Measurements from ENCODE around the gene PAPPA2.

PAPPA2 gene

DNA sequence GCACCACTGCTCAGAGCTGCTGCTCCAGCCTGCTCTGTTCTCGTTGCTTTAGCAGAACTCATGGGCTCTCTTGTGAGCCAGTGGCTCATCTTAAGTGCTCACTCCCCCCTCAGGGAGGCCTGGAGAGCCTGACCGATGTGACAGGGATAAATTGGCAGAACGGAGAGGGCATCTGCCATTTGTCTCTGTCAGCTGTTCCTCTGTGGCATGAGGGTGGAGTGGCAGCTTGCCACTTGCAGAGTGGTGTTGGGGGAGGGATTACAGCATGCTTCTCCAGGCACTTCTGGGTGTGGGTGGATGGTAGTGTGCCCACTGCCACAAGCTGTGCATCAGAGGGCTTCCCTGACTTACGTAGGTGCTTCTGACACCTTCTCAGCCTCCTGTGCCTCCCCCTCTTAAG lies 229.5 kb downstream of the PAPPA2 start:
- Mint-ChIP-seq H3K27me3 (no peaks in the 10 kb centered on the region), H3K4me1 (ENCODE audit: low read depth) (no peaks in the 10 kb centered on the region), H3K4me3 (no peak overlapping the region), H3K27ac (no peak overlapping the region), H3K9me3 (no peaks in the 10 kb centered on the region), H3K36me3 (ENCODE audit: low read depth) (no peaks in the 10 kb centered on the region)
- intact Hi-C loops (cut with micrococcal nuclease): loop anchor here (10.0 kb wide), 1 partner anchor 318 kb away; no protein-coding TSS in a partner anchor

DNA sequence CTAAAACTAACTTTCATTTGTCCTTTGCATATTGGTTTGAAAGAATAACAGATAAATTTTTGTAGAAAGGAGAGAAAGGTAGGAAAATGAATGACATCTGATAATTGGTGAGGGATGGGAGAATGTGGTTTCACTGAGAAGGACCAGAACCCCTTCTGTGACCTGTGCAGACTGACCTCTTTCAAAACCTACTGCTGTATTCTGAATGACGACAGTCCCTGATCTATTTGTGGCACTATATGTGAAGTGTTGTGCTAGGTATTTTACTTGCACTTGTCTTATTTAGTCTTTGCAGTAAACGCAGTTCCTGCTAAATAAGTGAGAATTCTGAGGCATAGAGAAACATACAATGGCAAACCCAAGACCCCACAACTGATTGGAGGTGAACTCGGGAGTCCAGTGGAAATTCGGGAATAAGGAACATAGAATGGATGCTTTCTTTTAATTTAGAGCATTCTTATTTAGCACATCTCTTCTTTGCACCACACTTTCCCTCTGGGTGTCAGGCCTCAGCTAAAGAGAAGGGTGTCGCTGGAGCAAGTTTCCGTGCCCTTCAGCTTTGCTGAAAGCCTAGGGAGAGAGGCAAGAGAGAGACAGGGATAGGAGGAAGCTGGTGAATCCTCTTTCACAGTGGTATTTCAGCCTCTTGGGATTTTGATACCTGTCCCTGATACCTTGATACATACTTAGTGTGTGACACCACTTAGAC lies 230.2 kb downstream of the PAPPA2 start:
- Mint-ChIP-seq H3K4me3 (no peak overlapping the region), H3K9me3 (no peaks in the 10 kb centered on the region), H3K27me3 (no peaks in the 10 kb centered on the region), H3K36me3 (ENCODE audit: low read depth) (no peaks in the 10 kb centered on the region), H3K4me1 (ENCODE audit: low read depth) (no peaks in the 10 kb centered on the region), H3K27ac (no peak overlapping the region)
- intact Hi-C loops (cut with micrococcal nuclease): loop anchor here (10.0 kb wide), 1 partner anchor 318 kb away; no protein-coding TSS in a partner anchor

DNA sequence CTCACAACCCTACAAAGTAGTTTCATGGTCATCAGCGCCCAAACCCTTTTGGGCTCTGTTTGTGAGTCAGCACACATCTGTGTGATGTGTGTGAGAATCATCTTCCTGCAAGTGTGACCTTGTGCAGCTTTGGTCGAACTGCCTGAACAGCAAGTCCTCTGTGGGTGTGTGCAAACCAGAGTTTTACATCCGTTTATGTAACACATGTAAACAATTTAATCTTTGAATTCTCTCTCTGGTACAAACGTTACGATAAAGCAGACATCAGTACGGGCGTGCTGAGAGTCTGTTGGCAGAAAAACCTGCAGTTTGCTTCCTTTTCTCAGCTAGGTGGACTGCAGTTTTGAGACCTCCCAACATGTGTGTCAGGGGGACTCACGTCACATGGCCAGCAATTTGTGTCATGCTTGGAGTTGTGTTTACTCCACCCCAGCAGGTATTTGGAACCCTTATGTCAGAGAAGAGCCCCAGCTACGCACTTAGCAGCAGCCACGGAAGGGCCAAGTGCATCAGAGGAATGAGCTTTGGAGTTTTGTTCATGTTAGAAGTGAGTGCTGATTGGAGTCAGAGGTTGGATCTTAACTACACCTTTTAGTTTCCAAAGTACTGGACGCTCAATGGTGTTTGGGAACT lies 230.8 kb downstream of the PAPPA2 start:
- intact Hi-C loops (cut with micrococcal nuclease): loop anchor here (10.0 kb wide), 1 partner anchor 319 kb away; no protein-coding TSS in a partner anchor
- Mint-ChIP-seq H3K4me3 (no peak overlapping the region), H3K9me3 (no peaks in the 10 kb centered on the region), H3K36me3 (ENCODE audit: low read depth) (no peaks in the 10 kb centered on the region), H3K27ac (no peak overlapping the region), H3K4me1 (ENCODE audit: low read depth) (no peaks in the 10 kb centered on the region), H3K27me3 (no peaks in the 10 kb centered on the region)

DNA sequence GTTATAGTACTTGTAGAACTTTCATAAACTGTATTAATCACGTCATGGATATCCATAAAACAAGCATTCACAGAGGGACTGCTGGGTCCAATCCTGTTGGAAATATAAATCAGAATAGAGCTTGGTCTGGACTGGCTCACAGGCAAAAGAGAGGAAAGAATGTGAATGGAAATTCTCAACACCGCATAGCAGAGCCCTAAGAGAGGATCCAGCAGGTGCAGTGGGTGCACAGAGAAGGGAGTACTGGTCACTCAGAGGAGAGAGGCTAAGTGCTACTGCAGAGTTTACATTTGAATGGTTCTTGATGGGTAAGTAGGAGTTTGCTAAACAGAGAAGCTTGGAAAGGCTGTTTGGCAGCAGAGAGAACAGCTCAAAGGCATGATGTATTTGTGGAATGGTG lies 231.7 kb downstream of the PAPPA2 start:
- H3K4me3 Mint-ChIP-seq: no peak overlapping the region
- intact Hi-C loops (cut with micrococcal nuclease): loop anchor here (10.0 kb wide), 1 partner anchor 320 kb away; no protein-coding TSS in a partner anchor
- H3K9me3 Mint-ChIP-seq: no peaks in the 10 kb centered on the region
- H3K27me3 Mint-ChIP-seq: no peaks in the 10 kb centered on the region
- no peaks in the 10 kb centered on the region for H3K4me1 Mint-ChIP-seq (ENCODE audit: low read depth)
- no peaks in the 10 kb centered on the region for H3K36me3 Mint-ChIP-seq (ENCODE audit: low read depth)
- H3K27ac Mint-ChIP-seq: no peak overlapping the region

DNA sequence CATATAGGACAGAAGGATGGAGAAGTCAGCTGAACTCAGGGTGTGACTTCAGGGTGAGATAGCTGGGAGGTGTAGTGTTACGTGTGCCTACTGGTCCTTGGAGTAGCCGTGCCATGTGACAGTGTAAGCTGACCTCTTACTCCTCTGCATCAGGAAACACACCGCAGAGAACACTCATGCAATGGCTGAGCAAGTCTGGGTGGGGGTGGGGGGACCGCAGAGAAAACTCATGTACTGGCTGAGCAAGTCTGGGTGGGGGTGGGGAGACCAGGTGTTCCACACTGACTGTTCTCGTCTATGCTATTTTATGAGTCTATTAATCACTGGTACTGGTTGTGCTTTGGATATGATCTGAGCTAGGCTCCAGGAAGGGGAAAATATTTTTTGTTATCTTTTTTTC lies 233.1 kb downstream of the PAPPA2 start:
- no peaks in the 10 kb centered on the region for H3K4me1 Mint-ChIP-seq (ENCODE audit: low read depth)
- no peak overlapping the region for H3K4me3 Mint-ChIP-seq
- no peaks in the 10 kb centered on the region for H3K9me3 Mint-ChIP-seq
- no peak overlapping the region for H3K27ac Mint-ChIP-seq
- H3K27me3 Mint-ChIP-seq: no peaks in the 10 kb centered on the region
- intact Hi-C loops (cut with micrococcal nuclease): loop anchor here (10.0 kb wide), 1 partner anchor 321 kb away; no protein-coding TSS in a partner anchor
- H3K36me3 Mint-ChIP-seq (ENCODE audit: low read depth): no peaks in the 10 kb centered on the region

DNA sequence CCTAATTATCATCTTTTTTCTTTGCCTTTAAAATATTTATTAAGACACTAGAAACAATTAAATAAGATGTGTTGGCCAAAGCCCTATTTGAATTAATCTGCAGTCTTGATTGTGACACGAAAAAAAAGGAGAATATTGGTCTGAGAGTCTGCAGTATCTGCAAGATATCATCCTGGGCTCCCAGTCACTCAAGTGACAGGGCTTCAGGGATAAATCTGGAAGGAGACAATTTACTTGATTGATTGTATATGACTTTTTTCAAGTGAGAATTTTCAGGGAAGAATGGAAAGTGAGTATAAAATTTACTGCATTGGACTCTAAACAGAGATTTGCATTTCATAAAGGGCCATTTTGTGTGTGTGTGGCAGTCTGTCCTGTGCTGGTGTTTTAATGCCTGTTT lies 233.7 kb downstream of the PAPPA2 start:
- H3K27ac Mint-ChIP-seq: no peak overlapping the region
- intact Hi-C loops (cut with micrococcal nuclease): loop anchor here (10.0 kb wide), 1 partner anchor 322 kb away; no protein-coding TSS in a partner anchor
- no peak overlapping the region for H3K4me3 Mint-ChIP-seq
- H3K27me3 Mint-ChIP-seq: no peaks in the 10 kb centered on the region
- no peaks in the 10 kb centered on the region for H3K4me1 Mint-ChIP-seq (ENCODE audit: low read depth)
- H3K9me3 Mint-ChIP-seq: no peaks in the 10 kb centered on the region
- no peaks in the 10 kb centered on the region for H3K36me3 Mint-ChIP-seq (ENCODE audit: low read depth)

DNA sequence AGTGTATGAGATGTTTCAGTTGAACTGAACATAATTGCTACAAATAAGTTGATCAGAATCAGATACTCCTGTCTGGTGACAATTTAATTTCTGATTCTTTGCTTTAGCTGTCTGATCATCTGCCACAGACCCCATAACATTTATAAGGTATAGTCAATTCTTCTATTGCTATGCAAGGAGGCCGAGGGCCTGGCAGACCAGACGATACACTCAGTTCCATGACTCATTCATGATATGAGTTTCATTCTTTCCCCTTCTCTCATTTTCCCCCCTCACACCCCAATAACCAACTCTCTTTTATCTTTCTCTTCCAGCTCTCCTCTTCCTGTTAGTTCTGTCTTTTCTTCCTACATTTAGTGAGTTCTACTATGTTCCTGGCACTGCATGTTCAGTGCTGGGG lies 236.8 kb downstream of the PAPPA2 start:
- H3K27ac Mint-ChIP-seq: no peak overlapping the region
- no peak overlapping the region for H3K4me3 Mint-ChIP-seq
- no peaks in the 10 kb centered on the region for H3K36me3 Mint-ChIP-seq (ENCODE audit: low read depth)
- intact Hi-C loops (cut with micrococcal nuclease): loop anchor here (10.0 kb wide), 1 partner anchor 325 kb away; no protein-coding TSS in a partner anchor
- no peaks in the 10 kb centered on the region for H3K4me1 Mint-ChIP-seq (ENCODE audit: low read depth)
- no peaks in the 10 kb centered on the region for H3K9me3 Mint-ChIP-seq
- no peaks in the 10 kb centered on the region for H3K27me3 Mint-ChIP-seq

DNA sequence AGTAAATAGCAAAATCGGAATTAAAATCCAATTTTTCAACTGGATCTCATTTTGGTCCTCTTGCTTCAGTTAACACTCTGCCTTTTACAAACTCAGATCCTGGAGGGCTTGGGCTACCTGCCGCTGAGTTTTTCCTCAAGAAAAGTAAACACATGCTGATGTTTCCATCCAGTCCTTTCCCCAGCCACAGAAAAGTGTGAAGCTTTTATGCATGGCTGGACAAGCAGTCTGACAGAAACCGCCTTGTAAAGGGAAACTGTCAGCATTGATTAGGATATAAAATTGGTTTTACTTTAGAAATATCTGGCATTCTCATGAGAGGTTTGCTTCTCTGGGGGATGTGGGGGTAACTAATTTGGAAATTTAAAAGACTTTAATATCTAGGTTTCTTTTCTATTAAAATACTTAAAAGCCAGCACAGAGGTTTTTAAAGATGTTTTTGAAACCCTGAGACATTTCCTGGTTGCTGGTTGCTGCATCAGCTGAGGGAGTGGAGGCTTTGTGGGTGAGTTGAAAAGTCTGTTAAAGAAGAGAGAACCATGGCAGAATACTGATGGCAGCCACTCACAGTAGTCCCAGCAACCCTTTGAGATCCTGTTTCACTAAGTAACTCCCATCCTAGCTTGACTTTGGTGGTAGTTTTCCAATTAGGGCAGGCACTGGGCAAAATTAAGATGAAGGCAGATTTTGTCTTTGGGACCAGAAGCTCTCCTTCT lies 238.3 kb downstream of the PAPPA2 start:
- no peaks in the 10 kb centered on the region for H3K36me3 Mint-ChIP-seq (ENCODE audit: low read depth)
- H3K27me3 Mint-ChIP-seq: no peaks in the 10 kb centered on the region
- intact Hi-C loops (cut with micrococcal nuclease): no loop called here
- no peak overlapping the region for H3K4me3 Mint-ChIP-seq
- H3K27ac Mint-ChIP-seq: no peak overlapping the region
- H3K4me1 Mint-ChIP-seq (ENCODE audit: low read depth): no peaks in the 10 kb centered on the region
- no peaks in the 10 kb centered on the region for H3K9me3 Mint-ChIP-seq

DNA sequence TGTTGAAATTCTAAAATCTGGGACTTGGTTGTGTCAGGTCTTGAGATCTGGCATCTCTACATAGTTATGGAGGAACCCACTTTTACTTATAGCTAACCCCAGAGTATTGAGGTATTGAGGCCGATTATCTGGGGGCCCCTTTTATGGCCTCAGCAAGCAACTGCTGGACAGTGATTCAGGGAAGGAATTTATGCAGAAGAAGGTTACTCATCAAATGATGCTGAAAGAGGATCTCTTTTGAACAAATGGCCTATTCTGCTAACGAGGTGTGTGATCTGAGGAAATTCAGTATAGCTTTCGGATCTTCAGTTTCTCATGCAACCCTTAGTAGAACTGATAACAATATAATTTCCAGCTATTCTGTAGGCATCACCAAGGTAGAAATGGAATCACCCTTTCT lies 239.9 kb downstream of the PAPPA2 start:
- H3K27me3 Mint-ChIP-seq: no peaks in the 10 kb centered on the region
- H3K4me3 Mint-ChIP-seq: no peak overlapping the region
- H3K27ac Mint-ChIP-seq: no peak overlapping the region
- intact Hi-C loops (cut with micrococcal nuclease): no loop called here
- H3K36me3 Mint-ChIP-seq (ENCODE audit: low read depth): no peaks in the 10 kb centered on the region
- H3K9me3 Mint-ChIP-seq: no peaks in the 10 kb centered on the region
- no peaks in the 10 kb centered on the region for H3K4me1 Mint-ChIP-seq (ENCODE audit: low read depth)

DNA sequence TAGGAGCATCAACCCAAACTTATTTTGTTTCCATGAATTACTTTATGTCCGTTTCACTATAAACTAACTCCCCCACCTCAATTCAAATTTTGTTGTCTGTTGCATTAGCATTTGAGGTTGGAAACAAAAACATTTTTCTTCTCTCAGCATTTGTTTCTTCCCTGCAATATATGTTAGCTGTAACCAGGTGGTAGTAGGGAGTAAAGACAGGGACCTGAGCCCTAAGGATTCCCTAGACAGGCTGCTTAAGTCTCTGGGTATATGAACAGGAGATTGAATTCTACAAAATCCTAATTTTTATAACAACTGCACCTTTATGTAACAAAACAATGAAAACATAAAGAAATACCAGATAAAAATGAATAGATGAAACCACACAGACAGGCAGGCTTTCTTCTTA lies 242.6 kb downstream of the PAPPA2 start:
- Mint-ChIP-seq H3K27me3 (no peaks in the 10 kb centered on the region), H3K36me3 (ENCODE audit: low read depth) (no peaks in the 10 kb centered on the region), H3K4me3 (no peak overlapping the region), H3K4me1 (ENCODE audit: low read depth) (no peaks in the 10 kb centered on the region), H3K9me3 (no peaks in the 10 kb centered on the region), H3K27ac (no peak overlapping the region)
- intact Hi-C loops (cut with micrococcal nuclease): no loop called here

DNA sequence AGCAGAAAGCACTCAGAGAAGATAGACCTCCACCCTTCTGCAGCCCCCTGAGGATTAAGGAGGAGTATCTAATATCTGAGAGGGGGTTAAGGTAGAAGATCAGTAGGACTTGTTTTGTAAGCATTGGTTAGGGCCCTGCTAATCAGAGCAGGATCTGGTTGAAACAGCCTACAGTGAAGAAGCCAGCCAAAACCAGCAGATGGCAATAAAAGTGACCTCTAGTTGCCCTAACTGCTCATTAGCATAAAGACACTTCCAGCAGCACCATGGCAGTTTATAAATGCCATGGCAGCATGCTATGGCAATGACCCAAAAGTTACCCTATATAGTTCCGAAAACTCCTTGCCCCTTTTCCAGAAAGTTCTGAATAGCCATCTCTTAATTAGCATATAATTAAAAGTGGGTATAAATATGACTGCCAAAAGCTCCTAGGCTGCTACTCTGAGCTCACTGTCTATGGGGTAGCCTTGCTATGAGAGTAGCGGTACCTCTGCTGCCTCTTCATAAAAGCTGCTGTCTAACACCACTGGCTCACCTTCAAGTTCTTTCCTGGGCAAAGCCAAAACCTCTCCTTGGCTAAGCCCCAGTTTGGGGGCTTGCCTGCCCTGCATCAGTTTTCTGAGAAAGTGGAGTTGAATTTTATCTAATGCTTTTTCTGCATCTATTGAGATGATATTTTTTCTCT lies 254.2 kb downstream of the PAPPA2 start:
- Mint-ChIP-seq H3K27ac (no peak overlapping the region), H3K27me3 (no peaks in the 10 kb centered on the region), H3K4me1 (ENCODE audit: low read depth) (no peaks in the 10 kb centered on the region), H3K4me3 (no peak overlapping the region), H3K36me3 (ENCODE audit: low read depth) (no peaks in the 10 kb centered on the region), H3K9me3 (no peaks in the 10 kb centered on the region)
- intact Hi-C loops (cut with micrococcal nuclease): no loop called here

DNA sequence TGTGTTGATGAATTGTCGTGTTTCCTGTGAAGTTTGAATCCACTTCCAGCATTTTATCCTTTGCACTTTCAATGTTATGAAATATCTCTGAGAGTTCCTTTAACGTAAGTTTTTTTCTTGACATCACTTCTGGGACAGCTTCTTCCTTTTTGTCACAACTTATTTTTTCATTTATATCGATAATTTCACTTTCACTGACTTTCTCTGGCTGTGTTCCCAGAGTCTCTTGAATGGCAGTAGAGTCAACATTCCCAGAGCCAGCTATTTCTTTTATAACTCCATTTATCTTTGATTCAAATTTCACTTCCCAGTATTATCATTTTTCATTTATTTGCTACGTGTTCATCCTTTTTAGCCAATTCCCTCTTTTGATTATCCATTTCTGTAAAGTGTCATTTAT lies 256.5 kb downstream of the PAPPA2 start:
- no peaks in the 10 kb centered on the region for H3K36me3 Mint-ChIP-seq (ENCODE audit: low read depth)
- H3K27me3 Mint-ChIP-seq: no peaks in the 10 kb centered on the region
- no peak overlapping the region for H3K4me3 Mint-ChIP-seq
- no peaks in the 10 kb centered on the region for H3K4me1 Mint-ChIP-seq (ENCODE audit: low read depth)
- H3K27ac Mint-ChIP-seq: no peak overlapping the region
- intact Hi-C loops (cut with micrococcal nuclease): no loop called here
- no peaks in the 10 kb centered on the region for H3K9me3 Mint-ChIP-seq

DNA sequence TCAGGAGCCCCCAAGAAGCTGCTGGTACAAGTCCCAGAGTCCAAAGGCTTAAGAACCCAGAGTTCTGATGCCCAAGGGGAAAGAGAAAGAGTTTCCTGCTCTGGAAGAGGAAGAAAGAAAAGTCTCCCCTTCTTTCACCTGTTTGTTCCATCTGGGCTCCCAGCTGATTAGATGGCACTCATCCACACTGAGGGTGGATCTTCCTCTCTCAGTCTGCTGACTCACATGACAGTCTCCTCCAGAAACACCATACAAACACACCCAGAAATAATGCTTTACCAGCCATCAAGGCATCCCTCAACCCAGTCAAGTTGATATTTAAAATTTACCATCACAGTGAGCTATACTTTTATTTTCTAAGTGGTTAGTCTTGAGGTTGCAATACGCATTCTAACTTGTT lies 257.9 kb downstream of the PAPPA2 start:
- no peak overlapping the region for H3K27ac Mint-ChIP-seq
- no peak overlapping the region for H3K4me3 Mint-ChIP-seq
- no peaks in the 10 kb centered on the region for H3K27me3 Mint-ChIP-seq
- intact Hi-C loops (cut with micrococcal nuclease): no loop called here
- H3K36me3 Mint-ChIP-seq (ENCODE audit: low read depth): no peaks in the 10 kb centered on the region
- peaks cover 2% of the 10 kb centered on the region for H3K9me3 Mint-ChIP-seq
- no peaks in the 10 kb centered on the region for H3K4me1 Mint-ChIP-seq (ENCODE audit: low read depth)

DNA sequence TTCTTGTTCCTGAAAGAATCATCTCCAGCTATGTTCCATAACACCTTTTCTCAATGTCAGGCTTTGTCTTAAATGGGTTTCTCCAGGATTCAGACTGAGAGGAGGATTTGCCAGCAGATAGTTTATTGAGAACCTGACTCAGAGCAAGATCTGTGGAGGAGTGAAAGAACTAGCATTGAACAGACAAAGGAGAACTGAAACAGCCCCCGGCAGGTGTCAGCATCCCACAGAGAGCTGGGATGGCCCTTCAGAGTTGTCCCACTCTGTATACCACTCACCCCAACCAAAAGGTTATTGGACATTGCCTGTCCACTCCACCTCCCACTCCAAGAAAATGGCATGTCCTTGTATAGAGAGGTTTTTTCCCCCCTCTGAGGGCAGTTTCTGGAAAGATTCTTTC lies 270.7 kb downstream of the PAPPA2 start:
- Mint-ChIP-seq H3K9me3 (no peaks in the 10 kb centered on the region), H3K4me3 (no peak overlapping the region), H3K4me1 (ENCODE audit: low read depth) (no peaks in the 10 kb centered on the region), H3K27ac (no peak overlapping the region), H3K27me3 (no peaks in the 10 kb centered on the region), H3K36me3 (ENCODE audit: low read depth) (no peaks in the 10 kb centered on the region)
- intact Hi-C loops (cut with micrococcal nuclease): no loop called here

Data from dendritic cell treated with granulocyte-macrophage colony-stimulating factor and Interleukin-4, amounts not matched to agents 40 ng/mL and 50 ng/mL, for 4 days (primary cell).